Activated CD8-positive, alpha-beta memory T cell treated with anti-CD3 and anti-CD28 coated beads for 1 hour (primary cell): ENCODE measurements around the gene PEAK1.

Experiments used
- DNase-seq, 2 donors: peaks; one replicate each; pipeline ENCODE4 v3.0.0-alpha.2; 2020; ENCODE audit warnings: low read depth in 1 of 2; ENCODE audit errors: extremely low read depth in 1 of 2

PEAK1 gene

GRCh38 chr15:77402740-77403379 is 17.0 kb downstream of the PEAK1 start:
- DNase-seq: no peak

- no peak for DNase-seq
Measured at GRCh38 chr15:77400258-77400657, 19.6 kb downstream of the PEAK1 start.

- no peak for DNase-seq
Measured at GRCh38 chr15:77398927-77399326, 21.0 kb downstream of the PEAK1 start.

GRCh38 chr15:77396692-77397091 is 23.2 kb downstream of the PEAK1 start:
- DNase-seq: no peak

DNA sequence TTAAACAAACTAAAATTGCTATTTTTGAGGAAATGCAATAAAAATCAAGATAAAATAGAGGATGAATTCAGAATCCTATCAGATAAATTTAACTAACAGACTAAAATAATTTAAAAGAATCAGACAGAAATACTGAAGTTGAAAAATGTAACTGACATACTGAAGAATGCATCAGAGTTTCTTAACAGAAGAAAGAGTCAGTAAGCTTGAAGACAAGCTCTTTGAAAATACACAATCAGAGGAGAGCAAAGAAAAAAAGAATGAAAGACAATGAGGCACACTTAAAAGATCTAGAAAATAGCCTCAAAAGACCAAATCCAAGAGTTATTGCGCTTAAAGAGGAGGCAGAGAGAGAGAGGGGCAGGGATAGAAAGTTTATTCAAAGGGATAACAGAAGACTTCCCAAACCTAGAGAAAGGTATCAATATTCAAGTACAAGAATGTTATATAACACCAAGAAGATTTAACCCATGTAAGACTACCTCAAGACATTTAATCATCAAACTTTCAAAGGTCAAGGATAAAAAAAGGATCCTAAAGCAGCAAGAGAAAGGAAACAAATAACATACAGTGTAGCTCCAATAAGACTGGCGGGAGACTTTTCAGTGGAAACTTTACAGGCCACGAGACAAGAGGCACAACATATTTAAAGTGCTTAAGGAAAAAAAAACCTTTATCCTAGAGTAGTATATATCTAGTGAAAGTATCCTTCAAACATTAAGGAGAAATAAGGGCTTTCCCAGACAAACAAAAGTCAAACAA is 24.7 kb downstream of the PEAK1 start:
- no peak for DNase-seq

- no peak for DNase-seq
Measured at GRCh38 chr15:77393471-77393840, 26.4 kb downstream of the PEAK1 start.

- no peak for DNase-seq
Measured at GRCh38 chr15:77392762-77393470, 27.0 kb downstream of the PEAK1 start.

- DNase-seq: no peak
Measured at GRCh38 chr15:77391372-77391951, 28.4 kb downstream of the PEAK1 start.

- no peak for DNase-seq
Measured at GRCh38 chr15:77387365-77388105, 32.4 kb downstream of the PEAK1 start.

GRCh38 chr15:77386626-77387025 is 33.3 kb downstream of the PEAK1 start:
- DNase-seq: no peak

DNA sequence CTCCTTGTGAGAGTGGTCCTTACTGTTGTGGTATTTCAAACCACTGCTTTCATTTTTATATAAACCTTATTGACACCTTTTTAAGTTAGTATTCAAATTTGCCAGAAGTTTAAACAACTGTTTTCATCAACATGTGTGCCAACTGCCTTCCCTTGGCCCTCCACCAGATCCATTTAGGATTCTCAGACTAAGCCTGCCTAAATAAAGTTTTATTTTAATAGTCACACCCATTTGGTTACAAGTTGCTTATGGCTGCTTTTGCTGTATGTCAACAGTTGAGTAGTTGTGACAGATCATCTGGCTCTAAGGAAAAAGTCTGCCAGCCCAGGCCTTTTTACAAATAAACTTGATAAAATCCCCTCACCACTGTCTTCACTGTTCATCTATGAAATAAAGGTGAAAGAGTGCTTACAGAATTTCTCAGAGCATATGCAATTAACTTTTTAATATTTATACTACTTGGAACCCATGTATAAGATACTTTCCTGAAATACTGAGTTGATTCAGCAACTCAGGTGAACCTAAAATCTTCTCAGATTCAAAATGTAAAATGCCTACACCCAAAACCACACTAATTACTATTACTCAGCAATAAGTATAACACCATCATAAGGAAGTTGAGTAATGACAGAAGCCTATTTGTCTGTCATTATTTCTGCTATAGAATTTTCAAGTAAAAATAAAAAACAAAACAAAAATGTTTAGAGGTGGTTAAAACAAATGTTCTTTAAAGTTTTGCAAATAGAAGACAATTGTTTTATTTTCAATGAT is 35.1 kb downstream of the PEAK1 start:
- no peak for DNase-seq

DNA sequence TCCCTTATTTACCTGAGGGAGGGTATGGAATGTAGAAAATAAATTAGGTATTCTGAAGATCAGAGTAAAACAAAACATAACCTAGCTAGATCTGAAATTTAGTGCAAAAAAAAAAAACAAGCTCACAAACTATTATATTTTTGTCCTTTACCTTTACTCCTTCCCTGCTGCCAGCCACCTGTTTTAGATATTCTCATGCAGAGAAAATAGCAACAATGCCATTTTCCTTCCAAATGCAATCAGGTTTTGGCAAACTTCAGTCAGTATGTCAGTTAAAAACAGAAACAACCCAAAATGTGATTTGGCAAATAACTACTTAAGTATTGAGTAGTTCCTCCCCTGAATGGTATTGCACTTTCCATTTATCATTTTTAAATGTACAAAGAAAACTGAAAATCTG is 35.8 kb downstream of the PEAK1 start:
- DNase-seq: no peak

GRCh38 chr15:77380033-77380432 is 39.9 kb downstream of the PEAK1 start:
- DNase-seq: no peak

- no peak for DNase-seq
Measured at GRCh38 chr15:77376770-77377169, 43.1 kb downstream of the PEAK1 start.

- DNase-seq: no peak
Measured at GRCh38 chr15:77375133-77375532, 44.8 kb downstream of the PEAK1 start.

- no peak for DNase-seq
Measured at GRCh38 chr15:77373441-77373840, 46.5 kb downstream of the PEAK1 start.

DNA sequence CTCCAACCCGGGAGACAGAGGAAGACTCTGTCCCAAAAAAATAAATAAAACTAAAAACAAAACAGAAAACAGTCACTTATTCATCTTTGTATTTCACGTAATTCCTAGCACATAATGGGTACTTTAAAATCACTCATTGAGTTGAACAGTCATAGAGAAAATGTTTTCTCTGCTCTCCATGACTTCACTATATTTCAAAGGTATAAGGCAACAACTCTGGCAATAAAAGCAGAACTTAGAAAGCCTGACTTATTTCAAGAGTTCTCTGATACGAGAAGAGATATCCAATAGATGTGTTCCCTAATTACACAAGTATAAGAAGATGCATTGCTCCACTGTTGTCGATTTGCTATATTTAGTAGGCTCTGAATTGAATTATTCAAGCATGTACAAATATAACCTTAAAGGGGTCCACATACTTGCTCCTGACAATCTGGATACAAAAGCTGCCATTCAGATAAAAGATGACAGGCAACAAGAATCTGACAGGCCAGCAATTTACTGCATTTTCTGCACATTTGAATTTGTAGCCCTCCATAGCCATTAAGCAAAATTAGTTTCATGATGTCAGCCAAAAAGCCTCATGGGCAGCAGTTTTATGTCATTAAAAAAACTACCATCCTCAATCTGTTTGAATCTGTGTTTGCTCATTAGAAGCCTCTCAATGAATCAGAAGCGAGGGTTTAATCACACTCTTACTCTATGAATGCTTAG is 47.9 kb downstream of the PEAK1 start:
- no peak for DNase-seq

DNA sequence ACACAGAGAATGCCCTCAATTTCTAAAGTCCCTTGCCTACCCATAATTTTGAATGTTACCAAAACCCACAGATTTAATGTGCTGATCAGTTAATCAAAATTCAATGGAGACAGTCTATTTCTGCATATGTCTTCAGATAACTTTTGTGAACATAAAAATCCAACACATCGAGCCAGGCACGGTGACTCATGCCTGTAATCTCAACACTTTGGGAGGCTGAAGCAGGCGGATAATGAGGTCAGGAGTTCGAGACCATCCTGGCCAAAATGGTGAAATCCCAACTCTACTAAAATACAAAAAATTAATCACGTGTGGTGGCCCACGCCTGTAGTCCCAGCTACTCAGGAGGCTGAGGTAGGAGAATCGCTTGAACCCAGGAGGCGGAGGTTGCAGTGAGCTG is 49.3 kb downstream of the PEAK1 start:
- no peak for DNase-seq

GRCh38 chr15:77369168-77369567 is 50.7 kb downstream of the PEAK1 start:
- no peak for DNase-seq

GRCh38 chr15:77367631-77368030 is 52.3 kb downstream of the PEAK1 start:
- no peak for DNase-seq
